WERI-Rb-1 (cell line): ENCODE measurements around the gene IGF1R.

ENCODE experiments used
- DNase-seq: peaks from one replicate; pipeline ENCODE4 v3.0.0-alpha.2; 2020
- H3K27ac ChIP-seq: fragments of 250-450 bp; sonication (Bioruptor Pico); 2 replicates; pipeline ENCODE4 v1.5.1; 2020; ENCODE audit warnings: mild to moderate bottlenecking, moderate library complexity
- H3K27me3 ChIP-seq: fragments of 250-450 bp; sonication (Bioruptor Pico); 2 replicates; pipeline ENCODE4 v1.5.1; 2021; ENCODE audit warnings: mild to moderate bottlenecking, low read depth, moderate library complexity; ENCODE audit not compliant: insufficient read depth, severe bottlenecking
- H3K36me3 ChIP-seq: fragments of 250-450 bp; sonication (Bioruptor Pico); 2 replicates; pipeline ENCODE4 v1.5.1; 2020; ENCODE audit warnings: mild to moderate bottlenecking, moderate library complexity
- H3K4me3 ChIP-seq: 2 replicates; pipeline ENCODE4 v1.5.1; 2011; ENCODE audit warnings: low read depth, mild to moderate bottlenecking, control low read depth, low read length
- H3K9me3 ChIP-seq: fragments of 250-450 bp; sonication (Bioruptor Pico); 2 replicates; pipeline ENCODE4 v1.5.1; 2021; ENCODE audit warnings: mild to moderate bottlenecking, moderate library complexity; ENCODE audit not compliant: severe bottlenecking
- CTCF ChIP-seq: IDR thresholded peaks from 2 replicates; pipeline ENCODE4 v1.5.1; 2011; ENCODE audit warnings: low read depth, mild to moderate bottlenecking, control low read depth, inconsistent platforms, low read length

Gene IGF1R

GRCh38 chr15:98861188-98861587, 212.8 kb downstream of the IGF1R start:
- no peak overlapping the region for H3K27ac ChIP-seq
- DNase-seq, result no peak
- H3K36me3 ChIP-seq, result no peaks in the 10 kb centered on the region
- no peak for TF ChIP-seq CTCF
- no peaks in the 10 kb centered on the region for H3K27me3 ChIP-seq
- H3K9me3 ChIP-seq, result no peaks in the 10 kb centered on the region
- H3K4me3 ChIP-seq, result no peak overlapping the region

GRCh38 chr15:98863983-98864382, 215.6 kb downstream of the IGF1R start:
- no peak for DNase-seq
- H3K9me3 ChIP-seq, result no peaks in the 10 kb centered on the region
- no peaks in the 10 kb centered on the region for H3K27me3 ChIP-seq
- no peak for TF ChIP-seq CTCF
- no peaks in the 10 kb centered on the region for H3K36me3 ChIP-seq
- no peak overlapping the region for H3K4me3 ChIP-seq
- H3K27ac ChIP-seq, result no peak overlapping the region

- no peak for TF ChIP-seq CTCF
- no peaks in the 10 kb centered on the region for H3K36me3 ChIP-seq
- no peaks in the 10 kb centered on the region for H3K9me3 ChIP-seq
- peak overlapping the region; percentile 54 for H3K4me3 ChIP-seq
- peak; percentile 74 for DNase-seq
- H3K27ac ChIP-seq, result no peak overlapping the region
- no peaks in the 10 kb centered on the region for H3K27me3 ChIP-seq
Observed at GRCh38 chr15:98865397-98866339, 217.3 kb downstream of the IGF1R start.

GRCh38 chr15:98866511-98866910, 218.2 kb downstream of the IGF1R start:
- no peaks in the 10 kb centered on the region for H3K27me3 ChIP-seq
- no peak for DNase-seq
- no peak overlapping the region for H3K4me3 ChIP-seq
- H3K27ac ChIP-seq, result no peak overlapping the region
- H3K9me3 ChIP-seq, result no peaks in the 10 kb centered on the region
- no peaks in the 10 kb centered on the region for H3K36me3 ChIP-seq
- no peak for TF ChIP-seq CTCF

GRCh38 chr15:98868564-98868963, 220.2 kb downstream of the IGF1R start:
- no peaks in the 10 kb centered on the region for H3K9me3 ChIP-seq
- no peak overlapping the region for H3K4me3 ChIP-seq
- DNase-seq, result no peak
- no peaks in the 10 kb centered on the region for H3K36me3 ChIP-seq
- no peak for TF ChIP-seq CTCF
- no peaks in the 10 kb centered on the region for H3K27me3 ChIP-seq
- H3K27ac ChIP-seq, result no peak overlapping the region

- no peak overlapping the region for H3K27ac ChIP-seq
- no peak for TF ChIP-seq CTCF
- H3K36me3 ChIP-seq, result no peaks in the 10 kb centered on the region
- DNase-seq, result no peak
- H3K4me3 ChIP-seq, result no peak overlapping the region
- H3K9me3 ChIP-seq, result no peaks in the 10 kb centered on the region
- no peaks in the 10 kb centered on the region for H3K27me3 ChIP-seq
Observed at GRCh38 chr15:98870788-98871187, 222.4 kb downstream of the IGF1R start.
